K562 treated with DMSO at 1 percent for 24 hours (cell line): Measurements from ENCODE around the gene RBL2. TPM values are rescaled to one million over a fixed set of nuclear protein-coding genes. Genes with fewer than 3 reads are reported as not detected.

ENCODE experiments used
- total RNA-seq: library from RNA; unstranded; fragments of 300-600 nt; gene quantifications from 2 replicates; pipeline ENCODE4 v1.2.3, GENCODE V29; 2022; ENCODE audit warnings: low read depth; ENCODE audit not compliant: insufficient read depth

The RBL2 gene, protein sequence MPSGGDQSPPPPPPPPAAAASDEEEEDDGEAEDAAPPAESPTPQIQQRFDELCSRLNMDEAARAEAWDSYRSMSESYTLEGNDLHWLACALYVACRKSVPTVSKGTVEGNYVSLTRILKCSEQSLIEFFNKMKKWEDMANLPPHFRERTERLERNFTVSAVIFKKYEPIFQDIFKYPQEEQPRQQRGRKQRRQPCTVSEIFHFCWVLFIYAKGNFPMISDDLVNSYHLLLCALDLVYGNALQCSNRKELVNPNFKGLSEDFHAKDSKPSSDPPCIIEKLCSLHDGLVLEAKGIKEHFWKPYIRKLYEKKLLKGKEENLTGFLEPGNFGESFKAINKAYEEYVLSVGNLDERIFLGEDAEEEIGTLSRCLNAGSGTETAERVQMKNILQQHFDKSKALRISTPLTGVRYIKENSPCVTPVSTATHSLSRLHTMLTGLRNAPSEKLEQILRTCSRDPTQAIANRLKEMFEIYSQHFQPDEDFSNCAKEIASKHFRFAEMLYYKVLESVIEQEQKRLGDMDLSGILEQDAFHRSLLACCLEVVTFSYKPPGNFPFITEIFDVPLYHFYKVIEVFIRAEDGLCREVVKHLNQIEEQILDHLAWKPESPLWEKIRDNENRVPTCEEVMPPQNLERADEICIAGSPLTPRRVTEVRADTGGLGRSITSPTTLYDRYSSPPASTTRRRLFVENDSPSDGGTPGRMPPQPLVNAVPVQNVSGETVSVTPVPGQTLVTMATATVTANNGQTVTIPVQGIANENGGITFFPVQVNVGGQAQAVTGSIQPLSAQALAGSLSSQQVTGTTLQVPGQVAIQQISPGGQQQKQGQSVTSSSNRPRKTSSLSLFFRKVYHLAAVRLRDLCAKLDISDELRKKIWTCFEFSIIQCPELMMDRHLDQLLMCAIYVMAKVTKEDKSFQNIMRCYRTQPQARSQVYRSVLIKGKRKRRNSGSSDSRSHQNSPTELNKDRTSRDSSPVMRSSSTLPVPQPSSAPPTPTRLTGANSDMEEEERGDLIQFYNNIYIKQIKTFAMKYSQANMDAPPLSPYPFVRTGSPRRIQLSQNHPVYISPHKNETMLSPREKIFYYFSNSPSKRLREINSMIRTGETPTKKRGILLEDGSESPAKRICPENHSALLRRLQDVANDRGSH
- 16.4 and 18.6 TPM in 2 replicates for total RNA-seq

DNA sequence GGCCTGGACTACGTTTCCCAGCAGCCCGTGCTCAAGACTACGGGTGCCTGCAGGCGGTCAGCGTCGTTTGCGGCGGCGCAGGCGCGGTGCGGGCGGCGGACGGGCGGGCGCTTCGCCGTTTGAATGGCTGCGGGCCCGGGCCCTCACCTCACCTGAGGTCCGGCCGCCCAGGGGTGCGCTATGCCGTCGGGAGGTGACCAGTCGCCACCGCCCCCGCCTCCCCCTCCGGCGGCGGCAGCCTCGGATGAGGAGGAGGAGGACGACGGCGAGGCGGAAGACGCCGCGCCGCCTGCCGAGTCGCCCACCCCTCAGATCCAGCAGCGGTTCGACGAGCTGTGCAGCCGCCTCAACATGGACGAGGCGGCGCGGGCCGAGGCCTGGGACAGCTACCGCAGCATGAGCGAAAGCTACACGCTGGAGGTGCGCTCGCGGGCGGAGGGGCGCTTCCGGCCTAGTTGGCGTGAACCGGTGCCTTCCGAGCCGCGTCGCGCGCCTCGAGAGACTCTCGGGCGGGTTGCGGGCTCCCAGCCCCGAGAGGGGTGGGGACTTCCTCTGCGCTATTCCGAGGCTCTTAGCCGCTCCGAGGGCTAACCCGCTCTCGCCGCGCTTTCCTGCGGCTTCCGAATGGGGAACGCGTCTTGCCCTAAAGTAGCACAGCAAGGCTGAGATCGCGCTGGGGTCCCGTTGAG, at the start of gene RBL2:
RBL2 (plus strand) TSS at position 95 of the 689 bp plus-strand sequence; CDS start at position 181, 86 bp downstream.

DNA sequence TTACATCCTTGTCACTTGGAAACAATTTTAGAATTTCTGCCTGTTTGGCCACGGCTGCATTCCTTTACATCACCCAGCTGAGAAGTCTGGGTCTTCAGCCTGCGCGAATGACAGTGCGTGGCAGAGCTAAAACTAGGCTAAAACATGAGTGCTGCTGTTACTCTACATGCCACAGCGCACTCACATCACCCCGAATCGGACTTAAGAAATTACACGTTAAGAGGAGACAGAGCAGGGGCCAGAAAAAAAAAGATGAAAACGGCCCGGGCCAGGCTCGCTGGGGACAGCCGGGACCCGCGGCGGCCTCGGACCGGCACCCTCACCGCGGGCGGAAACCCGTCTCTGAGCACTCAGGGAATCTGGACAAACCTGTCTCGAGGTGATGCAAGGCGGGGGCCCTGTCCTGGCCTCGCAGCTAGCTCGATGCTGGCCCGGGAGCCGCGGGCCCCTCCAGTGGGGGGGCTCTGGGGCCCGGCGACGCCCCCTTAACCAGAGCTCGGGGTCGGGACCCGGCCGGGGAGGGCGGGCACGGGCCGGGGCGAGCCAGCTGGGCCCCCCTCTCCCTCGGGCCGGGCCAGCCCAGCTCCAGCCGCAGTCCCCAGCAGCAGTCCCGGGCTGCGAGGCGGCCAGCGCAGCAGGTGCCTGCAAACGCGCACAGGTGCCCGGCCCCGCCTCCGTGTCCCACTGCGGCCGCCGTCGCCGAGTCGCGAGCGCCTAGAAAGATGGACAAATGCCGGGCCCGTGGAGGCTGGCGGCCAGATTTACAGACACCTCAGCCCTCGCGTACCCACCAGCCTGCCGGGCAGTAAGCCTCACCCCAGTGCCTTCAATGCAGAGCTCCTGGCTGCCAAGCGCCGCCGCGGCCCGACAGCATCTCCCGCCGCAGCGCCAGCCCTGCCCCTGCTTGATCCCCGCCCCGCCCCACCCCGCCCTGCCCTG, 68.3 kb downstream of the RBL2 start, which contains the start of gene AKTIP:
AKTIP (minus strand) TSS at position 879 of the 939 bp plus-strand sequence. CDS start 2,950 bp downstream, outside the sequence.

Other genes starting within 250 kb of the RBL2 start
- 4.1 and 7.4 TPM in 2 replicates for gene AKTIP, start 68.7 kb downstream of the RBL2 start, total RNA-seq